HG03280 (cell line): ENCODE measurements around the gene RAI1.

Experiments
- ATAC-seq: cut with Tn5 transposase; IDR thresholded peaks from one replicate; pipeline ENCODE4 v1.9.1; 2021; ENCODE audit warnings: mild to moderate bottlenecking, moderate library complexity; ENCODE audit not compliant: unreplicated experiment

Gene RAI1

DNA sequence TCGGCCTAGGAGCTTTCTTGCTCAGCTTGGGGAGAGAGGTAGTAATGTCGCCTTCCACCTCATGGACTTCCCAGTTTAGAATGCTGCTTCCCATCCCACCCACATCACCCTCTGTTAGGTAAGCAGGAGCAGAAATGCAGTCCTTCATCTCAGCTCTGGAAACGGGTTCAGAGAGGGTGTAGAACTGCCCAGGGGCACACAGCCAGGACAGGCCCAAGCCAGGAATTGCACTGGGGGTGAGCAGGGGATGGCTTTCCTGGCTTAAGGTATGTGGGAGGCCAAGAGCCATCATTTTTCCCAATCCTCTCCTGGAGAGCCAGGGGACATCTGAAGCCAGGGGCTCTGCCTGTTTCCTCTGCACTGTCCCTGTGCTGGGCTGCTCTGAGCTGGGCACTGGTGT lies 33.6 kb downstream of the RAI1 start:
- no peak for ATAC-seq

DNA sequence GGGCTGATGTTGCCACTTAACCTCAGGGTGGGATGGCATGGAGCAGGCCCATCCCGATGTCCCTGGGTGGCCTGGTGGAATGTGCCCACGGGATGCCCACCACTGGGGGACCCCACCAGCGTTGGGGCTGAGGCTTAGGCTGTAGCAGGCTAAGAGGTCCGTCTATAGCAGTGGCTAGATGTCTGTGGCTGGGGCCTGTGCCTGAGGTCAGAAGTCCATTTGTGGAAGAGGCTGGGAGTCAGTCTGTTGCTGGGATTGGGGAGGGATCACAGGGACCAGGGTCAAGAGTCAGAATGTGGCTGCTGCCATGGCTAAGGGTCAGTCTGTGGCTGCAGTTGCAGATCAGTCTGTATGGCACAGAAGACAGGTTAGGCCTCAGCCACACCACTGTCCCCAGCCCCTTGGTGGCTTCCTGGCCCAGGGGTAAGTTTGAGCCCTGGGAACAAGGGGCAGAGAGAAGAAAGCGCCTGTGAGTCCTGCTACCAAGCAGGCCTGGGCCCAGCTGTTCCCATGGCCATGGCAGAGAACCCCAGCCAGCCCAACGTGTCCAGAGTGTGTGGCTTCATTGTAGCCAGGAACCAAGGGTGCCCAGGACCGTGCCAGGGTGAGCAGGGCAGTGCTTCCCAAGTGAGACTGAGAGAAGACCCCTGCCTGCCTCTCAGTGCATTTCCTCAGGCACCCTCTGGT lies 35.7 kb downstream of the RAI1 start:
- no peak for ATAC-seq

DNA sequence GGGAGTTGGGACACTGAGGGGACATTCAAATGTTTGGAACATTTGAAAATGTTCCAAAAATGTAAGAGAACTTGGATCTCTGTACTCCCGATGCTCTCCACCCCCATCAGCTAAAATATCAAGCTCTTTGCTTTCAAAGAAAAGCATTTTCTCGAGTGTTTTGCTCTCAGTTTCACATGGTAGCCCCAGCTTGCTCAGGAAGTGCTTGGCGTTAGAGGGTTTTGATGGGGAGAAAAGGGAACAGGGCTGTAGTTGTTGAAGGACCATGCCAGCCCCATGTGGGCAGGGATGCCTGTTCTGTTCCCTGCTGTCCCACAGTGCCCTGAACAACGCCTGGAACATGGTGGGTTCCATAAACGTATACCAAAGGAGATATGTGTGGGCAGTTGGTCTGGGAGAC lies 37.0 kb downstream of the RAI1 start:
- ATAC-seq = no peak

DNA sequence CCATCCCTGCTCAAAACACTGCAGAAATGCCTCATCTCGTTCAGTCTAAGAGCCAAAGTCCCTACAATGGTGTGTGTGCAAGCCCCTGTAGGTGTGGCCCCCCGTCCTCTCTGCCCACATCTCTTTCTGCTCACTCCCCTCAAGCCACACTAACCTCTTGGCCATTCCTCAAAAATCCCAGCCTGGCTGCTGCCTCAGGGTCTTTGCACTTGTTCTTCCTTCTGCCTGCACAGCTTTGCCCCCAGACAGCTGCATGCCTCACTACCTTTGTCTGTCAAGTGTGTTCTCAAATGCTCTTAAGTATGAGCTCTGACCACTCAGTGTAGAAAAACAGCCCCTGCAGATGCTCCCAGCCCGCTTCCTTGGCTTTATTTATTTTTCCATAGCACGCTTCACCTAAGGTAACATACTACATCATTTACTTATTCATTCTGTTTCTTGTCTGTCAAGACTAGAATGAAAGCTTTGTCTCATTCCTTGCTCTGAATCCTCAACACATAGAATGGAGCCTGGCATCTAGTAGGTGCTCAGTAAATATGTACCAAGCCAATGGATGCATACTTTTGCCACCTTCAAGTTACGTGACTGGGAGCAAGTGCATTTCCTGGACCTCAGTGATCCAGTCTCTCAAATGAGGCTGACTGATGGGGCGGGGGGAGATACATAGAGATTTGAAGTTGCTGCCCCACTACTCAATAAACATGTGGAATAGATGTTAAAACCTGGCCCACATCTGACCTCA lies 38.1 kb downstream of the RAI1 start:
- ATAC-seq = no peak

DNA sequence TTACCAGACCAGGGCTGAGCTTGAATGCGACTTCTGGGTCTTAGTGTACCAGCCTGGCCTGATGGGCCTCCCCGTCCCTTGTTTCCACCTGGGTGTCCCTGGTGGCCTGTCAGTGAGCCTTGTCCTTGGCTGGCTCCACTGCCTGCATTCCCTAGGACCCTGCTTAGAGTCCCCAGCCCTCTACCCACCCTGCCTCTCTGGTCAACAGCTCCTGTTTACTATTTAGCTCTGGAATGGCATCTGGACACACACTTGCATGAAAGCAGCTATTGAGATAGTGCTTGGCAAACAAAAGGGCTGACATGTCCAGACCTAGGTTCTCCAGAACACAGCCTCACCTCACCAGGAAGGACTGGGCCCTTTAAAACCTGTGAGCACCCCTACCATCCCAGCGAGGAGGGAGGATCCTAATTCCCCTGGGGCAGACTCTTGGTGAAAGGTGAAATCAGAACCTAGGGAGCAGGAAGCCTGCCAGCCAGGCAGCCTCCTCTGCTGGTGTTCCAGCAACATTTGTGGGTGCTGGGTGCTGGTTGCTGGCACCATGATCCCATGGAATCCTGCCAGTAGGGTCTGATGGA lies 38.8 kb downstream of the RAI1 start:
- no peak for ATAC-seq

DNA sequence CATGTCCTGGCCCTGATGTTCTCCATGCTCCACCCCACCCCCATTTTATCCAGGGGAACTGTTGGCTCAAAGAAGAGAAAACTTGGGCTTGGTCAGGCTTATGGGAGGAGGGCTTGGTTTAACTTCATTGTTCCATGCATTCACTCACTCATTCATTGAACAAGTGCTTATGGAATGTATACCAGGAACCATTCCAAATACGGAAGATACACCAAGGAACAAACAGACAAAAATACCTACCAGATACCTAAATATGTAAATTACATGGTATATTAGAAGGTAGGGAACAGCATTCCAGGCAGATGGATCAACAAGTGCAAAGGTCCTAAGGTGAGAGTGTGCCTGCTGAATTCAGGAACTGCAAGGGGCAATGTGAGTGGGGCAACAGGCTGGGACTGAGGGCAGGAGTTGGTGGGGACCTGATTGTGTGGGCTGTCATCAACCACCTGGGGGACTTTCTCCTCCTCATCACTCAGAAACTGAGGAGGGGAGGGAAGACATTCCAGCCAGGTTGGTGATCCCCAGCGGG lies 39.9 kb downstream of the RAI1 start:
- ATAC-seq = no peak

DNA sequence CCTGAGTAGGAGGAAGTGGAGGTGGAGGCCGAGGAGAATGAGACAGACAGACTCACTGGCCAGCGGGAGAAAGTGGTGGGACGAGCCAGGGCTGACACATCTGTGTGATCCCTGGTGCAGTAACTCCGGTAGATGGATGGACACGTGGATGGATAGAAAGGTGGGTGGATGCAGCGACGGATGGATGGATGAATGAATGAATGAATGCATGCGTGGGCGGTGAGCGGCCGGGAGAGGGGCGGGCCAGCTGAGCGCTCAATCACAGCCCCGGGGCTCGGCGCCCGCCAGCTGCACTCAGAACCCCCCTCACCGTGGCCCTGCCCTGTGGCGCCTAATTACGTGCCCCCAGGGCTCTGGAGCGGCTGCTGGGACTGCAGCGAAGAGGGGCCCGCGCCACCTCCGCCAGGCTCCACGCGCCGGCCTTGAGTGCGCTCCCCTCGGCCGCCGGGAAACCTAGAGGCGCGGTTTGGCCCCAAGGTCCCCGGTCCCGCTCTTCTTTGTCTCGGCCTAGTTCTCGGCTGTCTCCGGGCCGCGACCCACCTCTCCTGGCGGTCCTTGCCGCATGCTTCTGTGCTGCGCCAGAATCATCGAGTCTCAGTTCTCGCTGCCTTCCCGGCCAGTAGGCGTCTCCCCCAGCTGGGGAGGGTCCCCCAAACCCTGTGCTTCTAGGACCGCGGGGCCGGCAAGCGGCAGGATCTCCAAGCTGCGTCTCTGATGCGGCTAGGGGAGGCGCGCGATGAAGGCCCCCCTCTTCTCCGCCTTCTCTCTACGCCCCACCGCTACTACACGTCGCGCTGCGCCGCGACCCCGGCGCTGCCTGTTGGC lies 41.0 kb downstream of the RAI1 start:
- no peak for ATAC-seq

DNA sequence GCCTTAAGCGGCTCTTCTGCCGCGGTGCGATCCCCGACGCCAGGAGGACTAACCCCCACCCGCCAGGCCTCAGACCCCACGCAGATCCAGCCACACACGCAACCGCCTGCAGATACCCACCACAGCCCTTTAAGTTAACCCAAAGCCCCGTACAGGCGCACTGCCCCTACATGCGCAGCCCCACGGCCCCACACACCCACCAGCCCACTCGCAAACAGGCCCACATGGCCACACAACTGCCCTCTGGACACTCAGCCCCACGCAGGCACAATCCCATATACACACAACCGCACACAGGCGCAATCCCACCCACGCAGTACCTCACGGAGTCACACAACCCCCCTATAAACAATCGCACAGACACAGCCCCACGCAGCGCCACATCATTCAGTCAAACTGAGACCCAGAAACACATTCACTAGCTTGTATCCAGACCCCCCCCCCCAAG lies 41.7 kb downstream of the RAI1 start:
- no peak for ATAC-seq

DNA sequence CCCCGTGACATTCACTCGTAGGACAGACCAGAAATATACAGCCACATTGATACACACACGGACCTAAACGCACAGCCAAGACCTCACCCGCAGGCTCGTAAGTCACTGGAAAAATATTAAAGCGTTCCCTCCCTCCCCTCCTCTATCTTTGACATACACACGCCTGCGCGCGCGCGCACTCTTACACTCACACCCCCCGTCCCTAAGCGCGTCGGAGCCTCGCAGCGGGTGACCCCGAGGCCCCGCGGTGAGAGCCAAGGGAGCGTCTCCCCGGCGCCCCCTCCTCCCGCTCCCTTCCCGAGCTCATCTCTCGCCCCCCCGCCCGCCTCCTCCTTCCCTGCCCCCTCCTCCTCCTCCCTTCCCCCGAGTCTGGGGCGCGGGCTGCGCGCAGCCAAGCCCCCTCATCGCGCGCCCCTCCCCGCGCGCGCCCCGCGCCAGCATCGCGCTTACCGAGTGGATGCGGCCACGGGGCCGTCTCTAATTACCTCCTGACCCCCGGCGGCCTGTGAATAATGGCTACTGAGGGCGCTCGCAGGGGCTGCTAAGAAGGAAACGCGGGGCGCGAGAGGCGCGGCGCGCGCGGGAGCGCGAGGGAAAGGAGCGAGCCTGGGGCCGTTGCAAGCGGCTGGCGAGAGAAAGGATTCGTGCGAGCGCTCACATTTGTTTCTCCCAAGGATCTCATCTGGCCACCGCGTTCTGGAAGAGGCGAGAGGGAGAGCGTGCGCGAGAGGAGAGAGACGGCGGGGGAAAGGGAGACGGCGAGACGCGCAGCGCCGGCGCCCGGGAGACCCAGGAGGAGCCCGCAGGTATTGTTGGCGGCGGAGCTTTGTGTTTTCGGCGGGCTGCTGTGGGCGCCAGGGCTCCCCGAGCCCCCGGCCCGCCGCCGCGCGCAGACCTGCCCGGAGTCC lies 42.4 kb downstream of the RAI1 start:
- ATAC-seq = no peak

DNA sequence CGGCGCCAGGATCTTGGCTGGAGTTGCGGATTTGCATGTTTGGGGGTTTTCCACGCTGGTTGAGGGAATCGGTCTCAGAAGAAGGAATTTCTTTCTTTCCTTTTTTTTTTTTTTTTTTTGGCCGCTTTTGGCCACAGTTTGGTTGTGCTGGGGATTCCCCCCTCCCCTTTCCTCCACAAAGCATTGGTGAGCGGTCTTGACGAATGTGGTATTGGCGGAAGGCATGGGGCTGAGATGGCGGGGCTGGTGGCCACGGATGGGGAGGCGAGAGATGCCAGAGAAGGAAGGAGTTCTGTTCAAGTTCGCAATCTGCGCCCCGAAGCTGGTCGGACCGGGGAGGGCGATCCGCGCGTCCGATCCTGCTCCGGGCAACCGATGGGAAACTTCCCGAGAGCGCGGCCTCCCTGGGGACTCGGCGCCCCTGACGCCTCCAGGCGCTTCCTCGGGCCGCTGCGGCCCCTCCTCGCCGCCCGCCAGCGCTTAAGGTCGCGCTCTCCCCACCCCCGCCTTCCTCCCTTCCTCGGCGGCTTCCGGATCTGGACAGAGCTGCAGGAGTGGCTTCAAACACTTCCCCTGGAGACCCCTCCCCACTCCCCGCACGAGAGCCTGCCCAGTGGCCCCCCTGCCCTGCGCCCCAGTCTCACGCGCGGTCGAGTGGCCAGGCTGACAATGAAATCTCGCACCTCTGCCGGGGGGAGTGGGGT lies 43.2 kb downstream of the RAI1 start:
- no peak for ATAC-seq

DNA sequence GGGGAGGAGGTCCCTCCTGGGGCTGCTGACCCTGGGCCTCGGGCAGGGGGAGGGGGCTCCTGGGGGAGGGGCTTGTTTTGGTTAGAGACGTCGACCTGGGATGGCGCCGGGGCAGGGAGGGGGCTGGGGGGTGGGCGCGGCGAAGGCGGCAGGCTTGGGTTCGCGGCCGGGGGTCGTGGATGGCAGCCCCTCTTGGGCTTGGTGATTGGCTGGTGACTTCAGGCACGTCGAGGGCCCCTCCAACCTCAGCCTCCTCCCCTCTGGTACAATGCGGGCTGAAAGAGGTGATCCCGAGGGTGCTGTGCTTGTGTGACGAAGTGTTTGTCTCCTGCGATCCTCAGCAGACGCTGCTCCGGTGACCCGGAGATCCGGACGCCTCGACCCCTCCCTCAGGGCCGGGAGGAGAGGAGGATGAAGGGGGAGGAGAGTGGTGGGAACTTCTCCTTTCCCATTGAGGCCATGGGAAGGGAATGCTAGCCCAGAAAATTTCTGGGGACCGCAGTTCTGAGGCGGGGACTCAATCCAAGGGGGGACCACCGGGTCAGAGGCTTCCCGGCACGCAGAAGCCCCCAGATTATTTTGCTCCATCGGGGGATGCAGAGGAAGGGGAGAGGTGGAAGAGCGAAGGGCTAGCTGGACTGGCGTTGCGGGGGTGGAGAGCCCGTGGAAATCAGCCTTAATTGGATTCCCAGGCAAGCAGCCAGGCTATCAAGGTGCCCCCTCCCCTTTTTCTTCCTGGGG lies 43.9 kb downstream of the RAI1 start:
- ATAC-seq = no peak

DNA sequence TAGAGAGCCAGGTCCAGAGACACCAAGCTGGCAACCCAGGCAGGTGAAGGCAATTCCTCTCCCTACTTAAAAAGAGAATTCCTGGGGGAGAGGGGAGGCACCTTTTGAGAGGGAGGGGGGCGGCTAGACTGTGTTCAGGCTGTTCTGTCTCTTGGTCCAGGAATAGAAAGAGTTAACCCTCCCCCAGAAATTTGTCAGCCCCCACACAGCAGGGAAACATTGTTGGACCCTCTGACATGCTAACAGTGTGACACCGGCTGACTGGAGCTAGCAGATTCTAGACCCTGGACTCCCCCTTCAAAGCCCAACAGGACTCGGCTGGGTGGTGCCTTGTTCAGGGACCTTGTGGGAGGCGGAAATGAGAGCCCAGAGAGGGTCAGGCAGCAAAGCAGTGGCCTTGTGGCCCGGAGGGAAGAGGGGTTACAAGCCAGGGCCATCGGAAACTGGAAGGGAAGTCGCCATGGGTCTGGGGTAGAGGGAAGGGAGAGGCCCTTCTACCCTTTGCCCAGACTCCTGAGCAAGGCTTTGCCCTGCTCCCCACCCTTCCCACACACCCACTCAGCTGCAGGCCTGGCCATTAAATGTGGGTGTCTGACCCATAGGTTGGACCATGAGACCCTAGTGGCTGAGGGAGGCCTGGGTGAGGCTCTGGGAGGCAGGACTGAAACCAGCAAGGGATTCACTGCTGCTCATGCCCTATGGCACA lies 44.6 kb downstream of the RAI1 start:
- no peak for ATAC-seq

DNA sequence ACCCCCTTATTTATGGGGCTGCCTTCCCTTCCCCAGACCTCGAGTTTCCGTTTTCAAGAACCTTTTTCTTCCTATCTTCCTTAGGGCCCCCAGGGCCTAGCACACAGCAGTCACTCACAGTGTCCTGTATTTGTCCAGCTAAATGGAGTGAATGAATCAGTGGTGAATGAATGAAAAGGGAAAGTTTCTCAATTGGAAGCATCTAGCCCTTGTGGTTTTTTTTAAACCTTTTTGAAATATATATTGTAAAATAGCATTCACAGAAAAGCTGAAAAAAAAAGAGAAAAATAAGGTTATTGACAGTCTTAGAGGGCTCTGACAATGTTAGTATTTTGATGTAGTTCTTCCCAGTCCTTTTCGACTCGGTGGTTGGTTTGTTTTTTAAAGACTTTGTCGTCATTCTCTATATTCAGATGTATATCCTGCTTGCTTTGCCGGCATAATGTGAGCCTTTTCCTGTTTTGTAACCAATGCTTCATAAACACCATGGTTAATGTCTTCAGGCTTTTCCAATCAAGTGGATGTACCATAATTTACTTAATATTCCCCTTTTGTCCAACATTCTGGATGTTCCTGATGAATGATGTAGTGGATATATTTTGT lies 45.3 kb downstream of the RAI1 start:
- no peak for ATAC-seq

DNA sequence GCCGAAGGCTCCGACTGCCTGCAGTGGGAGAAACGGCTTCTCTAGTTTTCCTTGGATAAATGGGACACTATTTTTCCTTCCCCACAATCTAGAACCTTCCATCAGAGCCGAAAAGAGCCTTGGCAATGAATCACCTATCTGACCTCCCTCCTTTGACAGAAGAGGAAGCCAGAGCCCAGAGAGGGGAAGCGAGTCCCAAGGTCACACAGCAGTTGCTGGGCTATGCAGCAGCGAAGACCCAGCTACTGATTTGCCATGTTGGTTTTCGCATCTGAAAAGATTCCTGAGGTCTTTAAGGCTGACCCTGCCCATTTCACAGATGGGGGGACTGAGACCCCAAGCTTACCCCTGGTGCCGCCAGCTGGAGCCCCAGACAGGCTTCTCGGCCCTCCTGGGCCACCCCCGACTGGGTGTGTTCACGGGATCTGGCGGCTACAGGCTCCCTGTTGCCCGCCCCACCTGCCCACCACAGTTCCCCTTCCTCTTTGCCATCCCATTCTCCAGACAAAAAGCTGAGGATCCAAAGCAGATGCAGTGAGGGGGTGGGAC lies 45.9 kb downstream of the RAI1 start:
- ATAC-seq = no peak

DNA sequence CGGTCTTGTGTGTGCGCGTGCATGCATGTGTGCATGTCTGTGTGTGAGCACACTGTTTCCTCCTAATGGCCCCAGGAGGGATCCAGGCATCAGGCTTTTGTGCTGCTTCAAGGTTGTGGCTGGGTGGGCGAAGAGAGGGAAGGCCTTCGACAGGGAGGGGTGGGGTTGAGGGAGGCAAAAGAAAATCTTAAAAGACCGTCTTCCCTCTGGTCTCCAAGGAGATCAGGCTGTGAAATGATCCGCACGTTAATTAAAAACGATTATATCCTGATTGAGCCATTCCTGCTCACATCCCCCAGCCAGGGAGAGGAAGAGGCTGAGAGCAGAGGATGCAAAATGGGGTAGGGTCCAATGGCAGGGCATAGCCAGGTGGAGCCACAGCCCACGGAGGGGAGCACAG lies 46.9 kb downstream of the RAI1 start:
- ATAC-seq = no peak

DNA sequence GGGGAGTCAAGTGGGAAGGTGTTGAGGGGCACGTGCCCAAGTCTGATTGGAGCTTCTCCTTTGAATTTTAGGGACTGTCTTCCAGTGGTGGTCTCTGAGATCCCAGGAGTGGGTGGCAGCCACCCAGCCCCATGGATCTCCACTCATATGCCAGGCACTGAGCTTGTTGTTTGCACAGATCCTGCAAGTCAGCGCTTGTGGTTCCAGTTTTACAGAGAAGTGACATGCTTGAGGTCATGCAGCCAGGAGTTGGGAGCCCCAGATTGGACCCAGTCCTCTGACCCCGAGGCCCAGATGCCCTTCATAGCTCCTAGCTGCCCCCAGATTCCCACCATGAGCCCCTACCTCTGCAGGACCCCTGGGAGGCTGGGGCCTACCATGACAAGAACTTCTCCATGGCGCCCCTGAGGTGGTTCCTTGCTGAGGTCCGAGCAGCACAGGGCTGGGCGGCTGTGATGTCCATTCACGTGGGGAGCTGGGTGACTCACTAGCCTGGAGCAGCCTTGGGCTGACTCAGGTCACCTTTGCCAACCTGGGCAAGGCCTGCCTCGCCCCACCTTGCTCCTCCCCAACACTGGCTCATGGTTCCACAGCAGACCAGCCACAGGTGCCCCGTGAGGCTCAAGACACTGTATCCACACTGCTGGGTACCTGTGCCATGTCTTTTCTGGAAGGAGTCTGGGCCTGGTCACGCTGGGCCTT lies 47.4 kb downstream of the RAI1 start:
- no peak for ATAC-seq
